GM18909 (cell line): ENCODE data around the gene CRYGC.

Experiments
- ATAC-seq: cut with Tn5 transposase; IDR thresholded peaks from one replicate; pipeline ENCODE4 v1.9.1; 2021; ENCODE audit warnings: mild to moderate bottlenecking; ENCODE audit not compliant: unreplicated experiment, poor library complexity

The CRYGC gene

GRCh38 chr2:208129744-208130711, at the start of gene CRYGC:
TSS of gene CRYGC (minus strand) at chr2:208129828. CDS start at chr2:208129792, 36 bp downstream.
- no peak for ATAC-seq

GRCh38 chr2:208179028-208179609, 49.5 kb upstream of the CRYGC start:
- ATAC-seq: no peak

- ATAC-seq: no peak
Observed at GRCh38 chr2:208175840-208176153, 46.2 kb upstream of the CRYGC start.

GRCh38 chr2:208175069-208175839, 45.6 kb upstream of the CRYGC start:
- ATAC-seq: peak; percentile 99

GRCh38 chr2:208174144-208174543, 44.5 kb upstream of the CRYGC start:
- no peak for ATAC-seq

GRCh38 chr2:208172125-208172524, 42.5 kb upstream of the CRYGC start:
- no peak for ATAC-seq

GRCh38 chr2:208164951-208165755, 35.5 kb upstream of the CRYGC start:
- no peak for ATAC-seq

GRCh38 chr2:208163489-208163888, 33.9 kb upstream of the CRYGC start, which contains the start of gene CRYGA:
TSS of gene CRYGA (minus strand) at chr2:208163589. CDS start at chr2:208163556, 33 bp downstream.
- no peak for ATAC-seq

- no peak for ATAC-seq
Observed at GRCh38 chr2:208156439-208156838, 26.8 kb upstream of the CRYGC start.

- ATAC-seq: no peak
Observed at GRCh38 chr2:208153156-208153555, 23.5 kb upstream of the CRYGC start.

- no peak for ATAC-seq
Observed at GRCh38 chr2:208150956-208151355, 21.3 kb upstream of the CRYGC start.

- no peak for ATAC-seq
Observed at GRCh38 chr2:208150094-208150493, 20.5 kb upstream of the CRYGC start.

GRCh38 chr2:208148803-208149202, 19.2 kb upstream of the CRYGC start:
- no peak for ATAC-seq

GRCh38 chr2:208147759-208148158, 18.1 kb upstream of the CRYGC start:
- no peak for ATAC-seq

- no peak for ATAC-seq
Observed at GRCh38 chr2:208147008-208147407, 17.4 kb upstream of the CRYGC start.

GRCh38 chr2:208146006-208146405, 16.4 kb upstream of the CRYGC start, which contains the start of gene CRYGB:
TSS of gene CRYGB (minus strand) at chr2:208146158. CDS start at chr2:208146120, 38 bp downstream.
- no peak for ATAC-seq

- no peak for ATAC-seq
Observed at GRCh38 chr2:208142925-208143799, 13.5 kb upstream of the CRYGC start.

- no peak for ATAC-seq
Observed at GRCh38 chr2:208142240-208142924, 12.8 kb upstream of the CRYGC start.
